ENCODE results near the gene SLC30A1. TPM values are rescaled to one million over a fixed set of nuclear protein-coding genes. Genes with fewer than 3 reads are reported as not detected.
"Not testable (repeated sequence)": the region's sequence is repeated elsewhere in the genome, so short reads cannot be mapped to it uniquely, and the experiment has no call there.

The SLC30A1 gene
- total RNA-seq = 33.6 TPM
- long read RNA-seq, full-length matches to known transcripts = 5 of 6 reads
- long read RNA-seq, partial matches to known transcripts = 0 of 6 reads
- long read RNA-seq, other reads (novel, unspliced or antisense) = 1 of 6 reads

DNA sequence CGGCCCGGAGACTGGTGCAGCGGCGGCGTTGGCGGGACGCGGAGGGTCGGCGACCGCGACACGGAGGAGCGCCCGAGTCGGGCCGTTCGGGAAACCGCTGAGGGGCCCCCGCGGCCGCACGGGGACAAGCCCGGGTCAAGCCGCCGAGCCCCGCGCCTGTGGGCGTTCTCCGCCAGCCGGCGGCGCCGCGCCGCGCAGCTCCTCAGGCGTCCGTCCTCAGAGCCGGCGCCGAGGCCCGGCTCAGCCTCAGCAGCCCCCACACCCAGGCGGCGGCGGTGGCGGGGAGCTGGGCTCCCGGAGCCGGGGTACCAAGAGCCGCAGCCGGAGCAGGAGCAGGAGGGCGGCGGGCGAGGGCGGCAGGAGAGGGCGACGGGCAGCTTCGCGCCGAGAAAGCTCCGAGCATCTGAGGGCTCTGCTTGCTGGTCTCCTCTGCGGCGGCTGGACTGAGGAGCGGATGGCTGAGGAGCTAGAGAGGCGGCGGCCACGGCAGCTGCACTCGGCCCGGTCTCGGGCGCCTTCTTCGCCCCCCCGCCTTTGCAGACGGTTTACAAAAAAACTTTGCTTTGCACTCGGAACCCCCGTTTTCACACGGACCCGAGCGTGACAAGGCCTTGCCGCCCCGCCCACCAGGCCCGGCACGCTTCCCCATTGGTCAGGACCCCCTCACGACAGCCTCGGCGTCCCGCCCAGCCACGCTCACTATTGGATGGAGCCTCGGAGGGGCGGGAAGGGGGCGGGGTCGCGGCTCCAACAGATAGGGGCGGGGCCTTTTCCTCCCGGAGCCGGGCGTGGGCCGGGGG, at the start of gene SLC30A1:
SLC30A1 (minus strand) TSS at position 522 of the 800 bp plus-strand sequence. CDS start 549 bp downstream, outside the sequence.
- peak; percentile 100 for DNase-seq (ENCODE audit: low spot score)

- no peak for DNase-seq (ENCODE audit: low spot score)
Measured at GRCh38 chr1:211628417-211628816, 49.5 kb upstream of the SLC30A1 start.

- DNase-seq (ENCODE audit: low spot score) = no peak
Measured at GRCh38 chr1:211627259-211627658, 48.3 kb upstream of the SLC30A1 start.

GRCh38 chr1:211625866-211626265, 46.9 kb upstream of the SLC30A1 start:
- DNase-seq (ENCODE audit: low spot score) = not testable (repeated sequence)

- peak; percentile 55 for DNase-seq (ENCODE audit: low spot score)
Measured at GRCh38 chr1:211625040-211625439, 46.1 kb upstream of the SLC30A1 start.

DNA sequence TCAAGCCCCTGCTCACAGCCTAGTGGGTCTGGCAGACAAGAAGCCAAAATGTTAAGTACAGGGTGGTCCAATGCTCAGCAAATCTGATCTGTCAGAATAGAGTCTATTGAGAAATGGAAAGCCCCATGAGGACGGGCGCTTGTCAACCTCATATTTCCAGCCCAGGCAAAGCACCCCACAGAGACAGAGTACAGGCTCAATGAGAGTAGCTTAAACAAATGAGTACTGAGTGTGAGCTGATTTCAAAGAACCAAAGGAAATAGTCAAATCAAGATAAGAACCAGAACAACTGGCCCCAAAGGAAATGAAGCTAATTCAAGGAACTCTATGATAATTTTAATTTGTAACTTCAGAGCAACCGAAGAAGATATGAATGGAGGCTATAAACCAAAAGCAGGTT, 44.6 kb upstream of the SLC30A1 start:
- no peak for DNase-seq (ENCODE audit: low spot score)

- DNase-seq (ENCODE audit: low spot score) = no peak
Measured at GRCh38 chr1:211621447-211622198, 42.7 kb upstream of the SLC30A1 start.

DNA sequence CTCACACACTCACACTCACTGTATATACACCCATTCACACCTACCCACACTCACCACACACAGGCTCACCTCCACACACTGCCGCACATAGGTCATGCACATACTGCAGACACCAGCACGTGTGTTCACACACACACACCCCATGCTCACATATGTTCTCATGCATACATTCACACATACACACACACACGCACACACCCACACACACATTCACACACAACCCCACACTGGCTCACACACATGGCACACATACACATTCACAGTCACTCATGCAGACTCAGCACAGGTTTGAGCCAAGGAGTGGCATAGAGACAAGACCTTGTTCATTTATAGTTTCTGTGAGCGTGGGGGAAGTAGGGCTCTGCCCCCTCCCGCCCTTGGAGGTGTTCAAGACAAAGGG, 41.1 kb upstream of the SLC30A1 start:
- DNase-seq (ENCODE audit: low spot score) = no peak

DNA sequence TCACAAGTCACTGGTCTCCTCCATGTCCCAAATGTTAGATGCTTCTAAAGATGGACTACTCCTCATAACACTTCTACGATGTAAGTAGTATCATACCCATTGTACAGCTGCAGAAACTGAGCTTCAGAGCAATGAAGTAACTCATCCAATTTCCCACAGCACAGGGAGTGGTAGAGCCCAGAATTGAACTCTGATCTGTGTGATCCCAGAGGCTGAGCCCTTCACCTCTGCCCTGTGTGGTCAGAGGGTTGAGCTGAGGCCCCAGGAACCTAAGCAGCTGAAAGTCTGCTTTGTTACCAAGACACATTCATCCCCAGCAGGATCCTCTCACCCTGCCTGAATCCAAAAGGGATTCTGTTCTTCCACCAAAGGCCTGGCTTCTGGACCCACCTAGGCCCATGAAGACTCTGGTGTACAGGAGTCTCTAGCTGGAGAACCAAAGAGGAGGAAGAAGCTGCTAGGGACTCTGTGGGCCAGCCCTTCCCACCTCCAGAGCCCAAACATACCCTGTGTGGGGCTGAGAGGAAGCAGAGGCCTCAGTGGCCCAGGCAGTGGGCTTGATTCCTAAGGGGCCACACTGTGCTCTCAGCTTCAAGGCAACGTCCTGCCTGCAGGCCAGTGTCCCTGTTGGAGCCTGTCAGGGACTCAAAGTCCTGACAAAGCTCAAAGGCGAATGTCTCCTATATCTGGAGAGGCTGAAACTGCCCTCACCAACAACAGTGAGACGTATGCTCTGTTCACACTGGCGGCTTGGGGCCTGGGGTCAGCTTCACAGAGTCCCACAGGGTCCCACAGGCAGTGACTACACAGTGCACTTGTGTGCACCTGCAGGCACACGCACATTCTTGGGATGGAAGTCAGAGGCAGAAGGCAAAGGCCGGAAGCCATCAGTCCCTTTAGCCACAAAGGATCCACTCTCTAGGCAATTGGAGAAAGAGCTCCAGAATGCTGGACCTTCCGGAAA, 40.4 kb upstream of the SLC30A1 start:
- DNase-seq (ENCODE audit: low spot score) = no peak

DNA sequence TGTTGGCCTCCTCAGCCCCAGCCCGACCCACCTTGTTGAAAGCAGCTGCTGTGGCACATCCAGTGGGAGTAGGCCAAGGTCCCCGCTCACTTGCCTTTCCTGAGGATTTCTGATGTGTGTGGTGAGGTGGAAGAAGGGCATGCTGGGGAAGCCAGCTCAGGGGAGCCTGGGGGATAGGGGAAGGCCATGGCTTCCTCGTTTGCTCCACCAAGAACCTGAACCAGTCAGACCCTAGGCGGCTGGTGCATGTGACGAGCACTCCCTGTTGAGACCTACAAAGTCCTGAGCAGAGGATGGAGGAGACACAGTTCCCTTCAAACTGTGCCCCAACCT, 38.0 kb upstream of the SLC30A1 start:
- DNase-seq (ENCODE audit: low spot score) = no peak

- no peak for DNase-seq (ENCODE audit: low spot score)
Measured at GRCh38 chr1:211616231-211616964, 37.4 kb upstream of the SLC30A1 start.

DNA sequence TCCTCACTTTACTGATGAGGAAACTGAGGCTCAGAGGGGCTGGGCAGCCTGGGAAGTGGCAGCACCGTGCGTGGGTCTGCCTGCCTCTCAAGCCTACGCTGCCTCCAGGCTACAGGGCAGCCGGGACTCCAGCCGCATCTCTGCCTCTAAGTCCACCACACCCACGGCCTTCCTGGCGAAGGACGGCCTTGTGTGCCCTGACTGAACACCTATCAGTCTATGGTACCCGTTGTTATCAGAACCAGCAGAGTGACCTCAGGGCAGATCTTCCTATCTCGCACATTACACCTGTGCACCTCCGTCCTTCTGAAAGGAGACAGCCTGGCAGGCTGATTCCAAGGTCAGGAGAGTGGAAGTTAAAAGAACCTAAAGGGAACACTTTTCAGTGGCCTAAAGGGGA, 35.7 kb upstream of the SLC30A1 start:
- no peak for DNase-seq (ENCODE audit: low spot score)

- no peak for DNase-seq (ENCODE audit: low spot score)
Measured at GRCh38 chr1:211613951-211614350, 35.0 kb upstream of the SLC30A1 start.

GRCh38 chr1:211613108-211613947, 34.4 kb upstream of the SLC30A1 start:
- DNase-seq (ENCODE audit: low spot score) = no peak

GRCh38 chr1:211612786-211613107, 33.8 kb upstream of the SLC30A1 start:
- no peak for DNase-seq (ENCODE audit: low spot score)

GRCh38 chr1:211611818-211612217, 32.9 kb upstream of the SLC30A1 start:
- DNase-seq (ENCODE audit: low spot score) = no peak

DNA sequence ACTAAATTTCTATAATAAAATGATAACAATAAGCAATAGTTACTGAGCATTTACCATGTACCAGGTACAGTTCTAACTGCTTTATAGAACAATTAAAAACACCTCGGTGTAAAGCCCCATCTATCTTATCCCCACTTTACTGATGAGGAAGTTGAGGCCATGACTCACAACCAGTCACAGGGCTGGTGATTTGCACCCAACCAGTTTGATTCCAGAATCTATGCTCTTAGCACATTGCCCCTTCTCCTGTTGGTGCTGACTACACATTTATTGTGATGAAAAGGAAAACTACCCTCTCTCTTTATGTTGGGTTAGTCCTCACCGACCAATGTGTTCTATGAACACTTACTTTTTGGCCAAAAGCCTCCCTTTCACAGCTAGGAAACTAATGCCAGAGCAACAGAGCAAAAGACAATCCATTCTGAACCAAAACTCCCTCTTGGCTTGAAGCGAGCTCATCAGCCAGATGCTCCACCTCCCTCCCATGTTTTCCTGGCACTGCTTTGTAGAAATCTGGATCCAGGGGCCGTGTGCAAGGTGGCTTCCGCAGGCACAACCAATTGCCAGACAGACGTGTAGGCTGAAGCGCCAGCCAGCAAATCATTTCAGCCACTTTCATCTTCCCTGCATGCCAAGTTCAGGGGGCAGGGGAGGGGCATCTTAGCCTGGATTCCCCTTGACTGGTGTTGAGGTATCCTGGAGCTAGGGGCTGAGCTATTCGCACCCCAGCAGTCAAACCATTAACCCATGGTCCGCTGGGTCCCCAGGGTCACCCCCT, 32.0 kb upstream of the SLC30A1 start:
- DNase-seq (ENCODE audit: low spot score) = no peak

GRCh38 chr1:211609120-211610024, 30.4 kb upstream of the SLC30A1 start:
- no peak for DNase-seq (ENCODE audit: low spot score)

Data from mesenteric fat pad (tissue), 1 donor.